Mucosa of gallbladder (tissue), 1 donor: ENCODE data around the gene CSF3. TPM values are rescaled to one million over a fixed set of nuclear protein-coding genes. Genes with fewer than 3 reads are reported as not detected.

Source experiments
- DNase-seq: peaks from one replicate; pipeline ENCODE4 v3.0.0-alpha.2; 2020; ENCODE audit warnings: low spot score
- total RNA-seq: library from RNA; stranded (reverse); gene quantifications from one replicate; pipeline ENCODE4 v1.2.1, GENCODE V29; 2021
- donor health status: DM: no; HTN: no; CAD: no.

CSF3 gene, protein sequence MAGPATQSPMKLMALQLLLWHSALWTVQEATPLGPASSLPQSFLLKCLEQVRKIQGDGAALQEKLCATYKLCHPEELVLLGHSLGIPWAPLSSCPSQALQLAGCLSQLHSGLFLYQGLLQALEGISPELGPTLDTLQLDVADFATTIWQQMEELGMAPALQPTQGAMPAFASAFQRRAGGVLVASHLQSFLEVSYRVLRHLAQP
- not detected for total RNA-seq

DNA sequence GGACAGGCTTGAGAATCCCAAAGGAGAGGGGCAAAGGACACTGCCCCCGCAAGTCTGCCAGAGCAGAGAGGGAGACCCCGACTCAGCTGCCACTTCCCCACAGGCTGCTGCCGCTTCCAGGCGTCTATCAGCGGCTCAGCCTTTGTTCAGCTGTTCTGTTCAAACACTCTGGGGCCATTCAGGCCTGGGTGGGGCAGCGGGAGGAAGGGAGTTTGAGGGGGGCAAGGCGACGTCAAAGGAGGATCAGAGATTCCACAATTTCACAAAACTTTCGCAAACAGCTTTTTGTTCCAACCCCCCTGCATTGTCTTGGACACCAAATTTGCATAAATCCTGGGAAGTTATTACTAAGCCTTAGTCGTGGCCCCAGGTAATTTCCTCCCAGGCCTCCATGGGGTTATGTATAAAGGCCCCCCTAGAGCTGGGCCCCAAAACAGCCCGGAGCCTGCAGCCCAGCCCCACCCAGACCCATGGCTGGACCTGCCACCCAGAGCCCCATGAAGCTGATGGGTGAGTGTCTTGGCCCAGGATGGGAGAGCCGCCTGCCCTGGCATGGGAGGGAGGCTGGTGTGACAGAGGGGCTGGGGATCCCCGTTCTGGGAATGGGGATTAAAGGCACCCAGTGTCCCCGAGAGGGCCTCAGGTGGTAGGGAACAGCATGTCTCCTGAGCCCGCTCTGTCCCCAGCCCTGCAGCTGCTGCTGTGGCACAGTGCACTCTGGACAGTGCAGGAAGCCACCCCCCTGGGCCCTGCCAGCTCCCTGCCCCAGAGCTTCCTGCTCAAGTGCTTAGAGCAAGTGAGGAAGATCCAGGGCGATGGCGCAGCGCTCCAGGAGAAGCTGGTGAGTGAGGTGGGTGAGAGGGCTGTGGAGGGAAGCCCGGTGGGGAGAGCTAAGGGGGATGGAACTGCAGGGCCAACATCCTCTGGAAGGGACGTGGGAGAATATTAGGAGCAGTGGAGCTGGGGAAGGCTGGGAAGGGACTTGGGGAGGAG is at the start of gene CSF3:
Gene CSF3 (plus strand): TSS at position 436 of the 993 bp plus-strand sequence. CDS start 35 bp downstream, at position 471.
- DNase-seq: no peak

DNA sequence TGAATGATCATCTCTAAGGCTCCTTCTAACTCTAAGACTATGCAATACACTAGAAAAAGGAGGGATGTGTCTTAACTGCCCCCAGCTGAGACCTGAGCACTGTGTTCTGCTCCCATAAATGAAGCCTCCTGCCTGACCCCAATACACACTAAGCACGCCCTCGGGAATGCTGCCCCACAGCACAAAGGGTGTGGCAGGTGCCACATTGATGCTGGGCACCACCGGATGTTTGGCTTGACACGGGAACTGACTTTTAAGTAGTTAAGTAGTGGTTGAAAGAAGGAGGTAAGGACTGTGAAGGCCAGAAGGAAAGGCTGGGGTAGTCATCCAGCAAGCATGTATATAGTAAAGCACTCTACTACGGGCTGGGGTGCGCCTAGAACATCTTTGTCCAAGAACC is 48.5 kb upstream of the CSF3 start:
- no peak for DNase-seq

DNA sequence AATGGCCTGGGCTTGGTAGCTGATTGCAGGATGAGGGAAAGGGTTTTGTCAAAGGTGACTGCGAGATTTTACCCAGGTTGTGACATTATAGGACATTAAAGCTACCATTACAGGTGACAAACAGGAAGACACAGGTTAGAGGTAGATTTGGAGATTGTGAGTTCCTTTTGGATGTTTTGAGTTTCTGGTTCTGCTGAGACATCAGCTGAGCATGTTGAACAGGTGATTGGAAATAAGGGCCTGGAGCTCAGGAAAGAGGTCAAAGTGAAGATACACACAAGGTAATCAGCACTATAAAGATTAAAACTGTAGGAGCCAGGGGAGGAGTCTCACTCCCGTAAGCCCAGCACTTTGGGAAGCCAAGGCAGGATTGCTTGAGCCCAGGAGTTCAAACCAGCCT is 46.5 kb upstream of the CSF3 start:
- no peak for DNase-seq

DNA sequence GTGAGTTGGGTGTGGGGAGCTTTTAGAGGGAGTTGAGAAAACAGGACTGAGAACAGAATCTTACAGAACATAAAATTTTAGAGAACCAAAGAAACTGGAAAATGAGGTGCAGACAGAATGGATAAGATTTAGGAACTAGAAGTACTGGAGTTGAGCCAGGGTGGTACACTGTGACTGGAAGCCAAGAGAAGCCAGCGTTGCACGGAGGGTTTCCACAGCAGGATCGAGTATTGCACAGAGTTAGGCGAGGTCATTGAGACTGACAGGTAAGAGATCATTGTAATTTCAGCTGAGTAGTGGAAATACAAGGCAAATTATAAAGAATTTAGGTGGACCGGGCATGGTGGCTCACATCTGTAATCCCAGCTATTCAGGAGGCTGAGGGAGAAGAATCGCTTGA is 45.9 kb upstream of the CSF3 start:
- no peak for DNase-seq

DNA sequence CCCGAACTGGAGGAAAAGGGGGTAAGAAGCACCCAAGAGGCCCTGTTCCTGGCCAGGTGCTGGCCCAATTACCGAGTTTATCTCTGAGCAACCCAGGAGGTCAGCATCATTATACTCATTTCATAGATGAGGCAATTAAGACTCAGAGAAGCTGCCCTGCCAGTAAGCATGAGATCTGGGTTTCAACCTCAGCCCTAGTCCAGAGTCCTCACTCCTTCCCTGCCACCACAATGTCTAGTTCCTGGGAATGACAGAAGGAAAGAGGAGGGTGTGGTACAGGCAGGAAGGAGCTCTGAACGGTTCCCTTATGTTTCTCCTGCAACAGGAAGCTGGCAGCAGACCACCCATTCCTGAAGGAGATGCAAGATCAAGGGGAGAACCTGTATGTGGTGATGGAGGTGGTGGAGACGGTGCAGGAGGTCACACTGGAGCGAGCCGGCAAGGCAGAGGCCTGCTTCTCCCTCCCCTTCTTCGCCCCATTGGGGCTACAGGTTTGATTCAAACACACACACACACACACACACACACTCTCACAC is 45.0 kb upstream of the CSF3 start:
- DNase-seq: no peak

DNA sequence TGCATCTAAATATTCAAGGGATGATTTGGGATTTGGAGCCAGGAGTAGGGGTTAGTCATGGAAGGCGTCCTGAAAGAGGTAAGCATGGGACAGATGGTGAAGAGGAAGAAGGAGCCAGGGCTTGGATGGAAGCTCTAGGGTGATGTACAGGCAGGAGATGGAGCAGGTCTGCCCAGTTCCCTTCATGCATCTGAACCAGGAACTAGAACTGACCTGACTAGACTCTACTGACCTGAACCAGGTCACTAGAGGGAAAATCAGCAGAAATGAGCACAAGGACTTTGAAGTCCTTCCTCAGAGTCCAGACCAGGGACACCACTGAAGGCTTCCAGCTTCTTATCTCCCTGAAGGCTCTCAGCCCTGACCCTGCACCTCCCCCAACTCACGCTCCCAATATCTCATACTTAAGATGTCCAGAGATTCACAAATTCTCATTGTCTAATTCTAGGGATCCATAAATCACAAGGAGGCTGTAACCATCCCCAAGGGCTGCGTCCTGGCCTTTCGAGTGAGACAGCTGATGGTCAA is 44.1 kb upstream of the CSF3 start:
- no peak for DNase-seq

DNA sequence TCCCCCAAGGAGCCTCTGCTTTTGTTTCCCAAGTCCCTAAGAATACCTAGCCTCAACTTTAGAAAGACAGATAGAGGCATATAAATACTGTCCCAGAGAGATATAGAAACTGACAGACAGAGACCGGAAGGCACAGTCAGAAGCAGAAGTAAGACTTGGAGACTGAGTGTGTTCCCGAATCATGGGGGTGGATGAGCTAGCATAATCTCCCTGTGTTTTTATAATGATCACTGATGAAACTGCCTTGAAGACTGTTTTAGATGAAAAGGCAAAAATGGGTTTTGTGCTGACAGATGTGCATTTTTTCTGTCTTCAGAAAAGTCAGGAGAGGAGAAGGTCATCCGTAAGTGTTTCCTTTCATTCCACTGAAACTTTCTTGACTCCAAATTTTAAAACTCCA is 43.0 kb upstream of the CSF3 start:
- DNase-seq: no peak

DNA sequence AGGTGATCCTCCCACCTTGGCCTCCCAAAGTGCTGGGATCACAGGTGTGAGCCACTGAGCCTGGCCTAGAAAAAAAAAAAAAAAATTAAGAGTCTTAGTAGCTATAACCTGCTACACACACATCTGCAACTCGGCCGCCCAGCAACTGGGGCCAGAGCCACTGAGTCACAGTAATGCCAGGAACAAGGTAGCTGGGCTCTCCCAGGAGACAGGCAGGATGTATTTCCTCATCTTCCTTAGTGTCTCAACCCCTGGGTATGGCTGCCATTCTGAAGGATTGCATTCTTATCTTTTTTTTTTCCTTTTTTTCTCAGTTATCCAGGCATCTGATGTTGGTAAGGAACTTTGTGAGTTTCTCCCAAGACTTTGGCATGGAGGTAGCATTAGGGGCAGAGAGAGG is 41.7 kb upstream of the CSF3 start:
- DNase-seq: no peak

DNA sequence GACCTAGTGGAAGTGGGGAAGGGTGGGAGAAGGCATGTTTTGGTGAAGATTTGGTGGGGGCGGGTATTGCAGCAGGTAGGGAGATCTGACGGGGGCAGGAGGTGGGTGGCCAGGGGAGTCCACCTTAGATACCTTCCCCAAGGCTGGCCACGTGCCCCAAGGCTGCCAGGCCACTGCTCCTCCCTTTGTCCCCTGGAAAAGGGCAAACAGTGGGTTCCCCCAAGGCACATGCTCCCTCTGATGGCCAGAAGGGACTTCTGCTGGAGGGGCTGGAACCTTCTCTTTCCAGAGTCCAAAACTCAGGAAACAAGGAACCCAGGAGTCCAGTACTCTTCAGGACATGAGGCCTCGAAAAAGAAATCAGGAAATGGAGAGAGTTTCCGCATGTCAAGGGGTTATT is 40.8 kb upstream of the CSF3 start:
- DNase-seq: no peak

DNA sequence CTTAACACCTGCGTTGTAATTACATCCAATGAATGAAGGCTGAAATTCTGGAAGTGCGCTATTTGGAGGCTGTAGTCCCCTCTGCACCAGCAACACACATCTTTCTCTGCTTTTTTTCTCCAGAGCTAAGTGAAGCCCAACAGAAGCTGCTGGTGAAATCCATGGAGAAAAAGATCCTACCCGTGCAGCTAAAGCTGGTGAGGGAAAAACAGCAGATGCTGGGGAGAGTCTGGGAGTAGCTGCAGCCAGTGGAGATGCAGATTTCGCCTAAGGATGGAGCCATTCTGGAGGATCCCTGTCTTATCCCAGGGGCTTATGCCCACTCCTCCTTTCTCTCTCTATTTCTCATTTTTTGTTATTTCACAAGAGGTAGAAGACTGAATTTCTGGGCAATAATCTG is 39.4 kb upstream of the CSF3 start:
- DNase-seq: no peak

DNA sequence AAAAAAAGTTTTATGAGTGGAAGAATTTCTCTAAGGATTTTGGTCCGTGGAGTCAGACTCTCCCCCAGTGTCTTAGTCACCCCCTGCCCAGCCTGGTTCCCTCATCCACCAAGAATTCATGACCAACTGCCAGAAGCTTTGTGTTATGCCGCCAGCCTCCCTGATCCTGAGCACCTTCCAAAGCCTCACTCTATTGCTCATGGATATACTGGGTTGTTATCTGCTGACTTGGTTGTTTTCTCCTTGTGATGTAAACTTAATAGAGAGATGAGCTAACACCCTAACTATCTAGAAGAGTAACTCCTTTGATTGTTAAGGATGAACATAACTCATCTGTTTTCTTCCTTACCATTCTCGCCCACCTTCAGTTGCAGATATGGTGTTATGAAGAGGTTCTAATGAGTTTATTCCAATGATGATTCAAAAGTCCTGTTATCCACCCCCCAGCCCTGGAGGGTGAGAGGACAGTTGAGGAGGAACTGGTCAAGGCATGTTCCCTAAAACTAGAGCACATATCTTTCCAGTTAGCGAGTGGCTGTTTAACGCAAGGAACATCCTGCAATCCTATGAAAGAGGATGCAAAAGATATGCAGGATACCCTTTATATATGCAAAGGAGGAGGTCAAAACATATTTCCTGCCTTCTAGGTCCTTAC is 36.1 kb upstream of the CSF3 start:
- DNase-seq: no peak

DNA sequence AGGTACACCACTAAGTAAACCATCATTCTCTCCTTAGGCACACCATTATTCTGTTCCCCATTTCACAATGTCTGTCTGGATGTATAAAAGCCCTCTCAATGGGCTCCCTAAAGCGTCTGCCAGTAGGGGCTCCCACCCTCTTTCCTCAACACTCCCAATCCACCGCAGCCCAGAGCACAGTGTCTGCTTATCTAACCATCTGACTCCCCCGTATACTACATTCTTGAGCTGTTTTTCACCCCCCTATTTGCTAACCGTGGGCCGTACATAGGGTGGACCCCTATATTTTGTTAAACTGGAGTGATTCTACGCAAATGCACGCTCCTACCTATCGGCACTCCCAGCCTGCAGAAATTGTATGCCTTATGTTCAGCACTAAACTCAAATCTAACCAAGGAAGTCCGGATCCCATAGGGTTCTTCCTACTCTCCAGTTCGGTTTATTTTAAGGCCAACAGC is 35.3 kb upstream of the CSF3 start:
- DNase-seq: no peak

DNA sequence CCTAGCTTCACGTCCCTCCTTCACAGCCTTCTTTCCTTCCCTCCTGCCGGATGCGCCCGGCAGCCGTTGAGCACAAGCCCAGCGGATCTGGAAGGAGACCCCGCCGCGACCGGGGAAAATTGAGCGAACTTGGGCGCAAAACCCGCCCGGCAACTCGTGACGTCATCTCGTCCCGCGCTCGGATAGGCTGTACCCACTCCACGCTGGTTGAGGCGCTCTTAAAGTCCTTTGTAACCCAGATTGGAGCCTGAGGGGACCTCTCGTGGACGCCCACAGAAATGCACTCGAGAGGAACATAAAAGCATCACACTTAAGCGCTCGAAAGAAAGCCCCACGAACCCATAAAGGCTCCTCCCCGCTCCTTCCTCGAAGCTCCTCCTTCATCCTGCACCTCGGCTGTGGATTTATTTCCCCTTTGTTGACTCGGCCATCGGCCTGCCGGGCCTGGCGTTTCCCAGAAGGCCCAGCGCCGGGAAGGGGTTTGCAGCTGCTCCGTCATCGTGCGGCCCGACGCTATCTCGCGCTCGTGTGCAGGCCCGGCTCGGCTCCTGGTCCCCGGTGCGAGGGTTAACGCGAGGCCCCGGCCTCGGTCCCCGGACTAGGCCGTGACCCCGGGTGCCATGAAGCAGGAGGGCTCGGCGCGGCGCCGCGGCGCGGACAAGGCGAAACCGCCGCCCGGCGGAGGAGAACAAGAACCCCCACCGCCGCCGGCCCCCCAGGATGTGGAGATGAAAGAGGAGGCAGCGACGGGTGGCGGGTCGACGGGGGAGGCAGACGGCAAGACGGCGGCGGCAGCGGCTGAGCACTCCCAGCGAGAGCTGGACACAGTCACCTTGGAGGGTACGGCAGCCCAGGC is 34.7 kb upstream of the CSF3 start, which contains the start of gene PSMD3:
Gene PSMD3 (plus strand): TSS at position 457 of the 856 bp plus-strand sequence. CDS start 164 bp downstream, at position 621.
- peak; percentile 100 for DNase-seq

DNA sequence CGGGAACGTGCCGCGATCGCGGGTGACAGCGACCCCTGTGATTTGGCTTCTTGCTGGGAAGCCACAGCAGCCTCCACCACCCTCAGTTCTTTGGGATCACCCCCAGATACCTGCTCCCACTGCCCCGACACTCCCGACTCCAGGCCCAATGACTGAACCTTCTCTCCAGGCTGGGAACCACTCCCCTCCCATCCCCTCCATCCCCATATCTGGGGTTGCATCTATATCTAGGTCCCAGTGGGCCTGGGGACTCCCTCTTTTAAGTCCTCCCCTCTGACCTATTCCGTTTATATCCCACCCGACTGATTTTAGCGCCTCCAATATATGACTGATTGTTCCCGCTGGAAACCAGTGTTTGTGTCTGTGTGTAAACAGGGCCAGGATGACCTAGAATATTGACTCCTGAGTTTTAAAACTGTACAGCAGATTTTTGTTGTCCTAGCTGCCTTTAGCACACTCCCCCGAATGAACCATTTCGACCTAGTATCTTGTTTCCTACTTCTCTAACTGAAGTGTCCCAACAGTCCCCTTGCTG is 34.0 kb upstream of the CSF3 start:
- DNase-seq: no peak

DNA sequence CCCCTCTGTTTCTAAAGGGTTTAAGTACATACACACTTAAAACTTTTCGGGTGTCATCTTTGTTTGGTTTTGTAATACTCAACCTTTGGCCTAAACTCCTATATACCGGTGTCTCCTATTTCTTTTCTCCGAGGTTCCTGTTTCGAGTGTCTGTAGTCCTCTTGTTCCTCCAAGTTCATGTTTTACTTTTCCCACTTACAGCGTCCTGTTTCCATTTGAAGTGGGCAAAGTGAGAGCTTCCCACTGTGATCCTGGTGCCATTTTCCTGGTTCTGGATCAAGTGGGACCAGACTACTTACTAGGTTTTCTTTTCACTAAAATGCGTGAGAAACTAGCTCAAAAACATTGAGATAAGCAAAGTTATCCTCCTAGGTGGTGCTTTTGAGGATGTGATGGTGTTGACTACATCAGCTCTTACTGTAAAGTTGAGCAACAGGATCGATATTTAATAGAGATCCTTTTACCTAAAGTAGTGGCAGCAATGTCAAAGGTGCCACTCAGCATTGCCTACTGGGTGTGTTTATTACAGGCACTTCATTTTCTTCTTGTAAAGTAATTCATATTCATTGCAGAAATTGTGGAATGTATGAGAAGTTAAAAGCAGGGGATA is 33.4 kb upstream of the CSF3 start:
- DNase-seq: no peak

DNA sequence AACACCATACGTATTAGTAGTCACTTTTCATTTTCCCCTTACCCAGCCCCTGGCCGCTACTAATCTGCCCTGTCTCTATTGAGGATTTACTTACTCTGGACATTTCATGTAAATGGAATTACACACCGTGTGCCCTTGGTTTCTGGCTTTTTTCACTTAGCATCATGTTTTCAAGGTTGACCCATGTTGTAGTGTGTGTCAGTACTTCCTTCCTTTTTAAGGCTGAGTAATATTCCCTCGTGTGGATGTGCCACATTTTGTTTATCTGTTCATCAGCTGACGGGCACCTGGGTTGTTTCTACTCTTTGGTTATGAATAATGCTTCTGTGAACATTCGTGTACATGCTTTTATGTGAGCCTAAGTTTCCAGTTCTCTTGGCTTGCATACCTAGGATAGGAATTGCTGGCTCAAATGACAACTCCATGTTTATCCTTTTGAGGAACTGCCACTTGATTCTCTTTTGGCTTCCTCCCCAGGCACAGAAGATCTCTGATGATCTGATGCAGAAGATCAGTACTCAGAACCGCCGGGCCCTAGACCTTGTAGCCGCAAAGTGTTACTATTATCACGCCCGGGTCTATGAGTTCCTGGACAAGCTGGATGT is 26.9 kb upstream of the CSF3 start:
- DNase-seq: no peak

DNA sequence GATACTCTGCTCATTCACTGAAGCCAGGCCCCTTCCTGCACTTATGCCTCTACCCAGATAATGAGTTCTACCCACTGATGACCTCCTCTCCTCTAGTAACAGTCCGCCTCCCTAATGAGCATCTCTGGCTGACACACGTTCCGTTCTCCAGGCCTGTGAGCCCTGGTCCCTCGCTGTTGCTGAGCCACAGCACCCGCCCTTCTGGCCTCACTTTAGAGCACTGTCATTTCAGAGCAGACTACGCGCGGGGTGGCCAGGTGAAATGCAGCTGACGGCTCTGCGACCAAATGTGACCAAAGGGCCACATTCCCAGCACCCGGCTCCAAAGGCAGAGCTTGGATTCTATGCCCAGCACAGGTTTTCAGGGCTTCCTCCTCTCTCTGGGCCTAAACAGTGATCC is 20.8 kb upstream of the CSF3 start:
- DNase-seq: no peak

DNA sequence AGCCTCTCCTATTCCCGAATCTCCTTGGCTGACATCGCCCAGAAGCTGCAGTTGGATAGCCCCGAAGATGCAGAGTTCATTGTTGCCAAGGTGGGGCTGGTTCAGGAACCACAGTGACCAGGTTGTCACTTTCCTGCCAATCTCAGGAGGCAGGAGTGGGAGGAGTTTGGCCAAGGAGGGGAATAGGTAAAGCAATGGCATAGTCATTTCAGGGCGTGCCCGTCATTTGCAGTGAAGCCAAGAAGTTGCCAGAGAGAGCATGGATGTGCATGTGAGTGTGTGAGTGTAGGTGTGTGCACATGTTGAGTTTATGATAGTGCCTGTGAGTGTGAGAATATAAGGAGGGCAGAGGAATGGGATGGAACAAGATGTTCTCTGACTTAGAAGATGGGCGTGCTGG is 19.8 kb upstream of the CSF3 start:
- DNase-seq: no peak

DNA sequence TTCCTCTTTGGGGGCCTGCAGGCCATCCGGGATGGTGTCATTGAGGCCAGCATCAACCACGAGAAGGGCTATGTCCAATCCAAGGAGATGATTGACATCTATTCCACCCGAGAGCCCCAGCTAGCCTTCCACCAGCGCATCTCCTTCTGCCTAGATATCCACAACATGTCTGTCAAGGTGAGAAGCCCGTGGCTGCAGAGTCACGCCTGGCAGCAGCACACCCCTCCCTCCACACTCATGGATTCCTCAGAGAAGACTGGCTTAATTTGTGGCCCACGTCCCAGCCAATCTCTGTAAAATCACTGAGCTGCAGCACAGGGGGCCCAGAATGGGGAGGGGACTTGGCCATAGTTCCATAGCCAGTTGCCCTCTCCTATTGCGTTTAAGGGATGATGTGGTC is 19.1 kb upstream of the CSF3 start:
- DNase-seq: no peak

DNA sequence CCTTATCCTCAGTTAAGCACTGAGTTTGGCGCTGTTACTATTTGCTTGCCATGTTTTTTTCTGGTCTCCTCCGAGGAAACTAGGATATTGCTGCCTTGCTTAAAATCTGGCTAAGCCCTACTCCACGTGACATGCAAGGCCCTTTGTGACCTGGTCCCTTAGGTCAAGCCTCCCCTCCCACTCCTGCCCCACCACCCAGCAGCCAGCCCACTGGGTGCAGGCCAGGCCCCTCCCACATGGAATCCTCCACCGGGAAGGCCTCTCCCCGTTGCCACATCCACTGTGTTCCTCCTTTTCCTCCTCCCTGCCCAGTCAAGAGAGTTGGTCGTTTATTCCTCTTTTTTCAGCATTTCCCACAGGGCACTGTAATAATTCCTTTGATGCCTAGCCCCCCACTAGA is 18.4 kb upstream of the CSF3 start:
- DNase-seq: no peak
